HG03575 (cell line): ENCODE data around the gene BGN.

Experiments used
- ATAC-seq: cut with Tn5 transposase; IDR thresholded peaks from one replicate; pipeline ENCODE4 v1.9.1; 2021; ENCODE audit not compliant: unreplicated experiment, insufficient number of reproducible peaks, low FRiP score; ENCODE audit errors: extremely low read depth

The BGN gene

GRCh38 chrX:153458476-153458875, 36.3 kb upstream of the BGN start:
- ATAC-seq, result no peak

DNA sequence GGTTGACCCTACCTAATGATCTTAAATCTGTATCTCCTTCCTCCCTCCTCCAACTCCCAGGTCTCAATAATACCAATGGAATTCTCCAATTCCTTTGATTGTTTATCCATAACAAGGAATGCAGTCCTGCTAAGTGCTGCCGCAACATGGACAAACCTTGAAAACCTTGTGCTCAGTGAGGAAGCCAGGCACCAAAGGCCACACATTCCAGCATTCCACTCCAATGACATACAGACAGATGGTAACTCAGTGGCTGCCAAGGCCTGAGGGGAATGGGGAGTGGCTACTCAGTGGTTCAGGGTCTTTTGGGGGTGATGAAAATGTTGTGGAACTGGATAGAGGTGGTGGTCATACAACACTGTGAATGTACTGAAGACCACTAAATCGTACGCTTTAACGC, 34.8 kb upstream of the BGN start:
- ATAC-seq, result no peak

GRCh38 chrX:153460826-153461225, 34.0 kb upstream of the BGN start:
- ATAC-seq, result no peak

GRCh38 chrX:153462291-153462690, 32.5 kb upstream of the BGN start:
- ATAC-seq, result no peak

GRCh38 chrX:153463031-153463430, 31.7 kb upstream of the BGN start:
- no peak for ATAC-seq

DNA sequence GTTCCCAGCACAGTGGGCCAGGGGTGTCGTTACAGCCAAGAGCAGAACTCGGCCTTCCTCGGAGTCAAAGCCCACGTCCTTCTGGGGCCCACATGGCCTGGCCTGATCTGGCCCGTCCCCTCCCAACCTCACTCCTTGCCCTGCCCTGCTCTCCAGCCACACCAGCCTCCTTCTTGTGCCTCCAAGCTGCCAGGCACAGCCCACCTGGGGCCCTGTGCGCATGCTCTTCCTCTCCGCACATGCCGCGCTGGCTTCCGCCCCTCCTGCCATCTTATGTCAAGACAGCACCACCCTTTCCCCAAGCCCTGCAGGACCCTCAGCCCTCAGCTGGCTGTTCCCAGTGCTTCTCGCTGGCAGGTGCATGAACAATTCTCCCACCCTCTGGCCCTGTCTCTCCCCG, 31.2 kb upstream of the BGN start:
- ATAC-seq, result no peak

DNA sequence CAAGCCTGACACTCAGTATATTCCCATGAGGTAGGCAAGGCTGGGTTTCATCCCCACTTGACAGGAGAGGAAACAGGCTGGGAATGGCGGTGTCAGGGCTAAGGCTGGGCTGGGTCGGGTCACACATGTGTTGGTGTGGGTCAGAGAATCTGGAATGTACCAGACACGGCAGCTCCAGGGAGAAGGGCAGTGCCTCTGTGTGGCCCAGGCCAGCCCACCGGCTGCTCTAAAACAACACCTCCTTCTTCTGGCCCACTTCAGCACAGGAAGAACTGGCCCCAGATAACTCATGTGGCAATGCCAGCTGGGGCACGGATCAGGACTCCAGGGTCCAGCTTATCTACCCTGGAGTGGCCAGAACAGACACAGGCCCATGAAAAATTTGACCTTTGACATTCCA, 30.7 kb upstream of the BGN start:
- no peak for ATAC-seq

- no peak for ATAC-seq
Measured at GRCh38 chrX:153465691-153466380, 28.9 kb upstream of the BGN start.

- no peak for ATAC-seq
Measured at GRCh38 chrX:153468008-153468580, 26.7 kb upstream of the BGN start.

DNA sequence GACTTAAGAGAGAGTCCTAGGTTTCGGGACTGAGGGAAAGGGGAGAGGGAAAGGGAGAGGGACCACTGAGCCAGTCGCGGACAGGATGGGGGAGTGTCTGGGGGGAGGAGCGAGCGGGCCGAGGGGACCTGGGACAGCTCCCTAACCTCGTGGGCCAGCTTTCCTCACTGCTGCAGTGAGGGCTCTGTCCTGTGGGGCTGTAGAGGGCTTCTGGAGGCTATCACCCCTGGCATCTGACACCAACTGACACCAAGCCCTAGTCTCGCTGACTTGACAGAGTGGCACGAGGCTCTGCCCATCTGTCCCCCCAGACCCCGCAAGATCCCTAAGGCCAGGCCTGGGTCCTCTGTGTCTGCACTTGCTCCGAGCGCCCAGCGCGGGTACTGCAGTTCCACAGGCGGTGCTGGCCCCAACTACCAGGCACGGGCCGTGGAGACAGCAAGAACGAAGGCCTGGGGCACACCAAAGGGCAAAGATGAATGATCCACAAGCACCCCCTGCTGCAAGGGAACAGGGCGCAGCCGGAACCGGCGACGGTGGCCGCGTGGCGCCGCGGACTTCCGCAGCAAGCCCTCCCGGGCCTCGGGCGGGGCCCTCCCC, 24.9 kb upstream of the BGN start:
- ATAC-seq, result no peak

DNA sequence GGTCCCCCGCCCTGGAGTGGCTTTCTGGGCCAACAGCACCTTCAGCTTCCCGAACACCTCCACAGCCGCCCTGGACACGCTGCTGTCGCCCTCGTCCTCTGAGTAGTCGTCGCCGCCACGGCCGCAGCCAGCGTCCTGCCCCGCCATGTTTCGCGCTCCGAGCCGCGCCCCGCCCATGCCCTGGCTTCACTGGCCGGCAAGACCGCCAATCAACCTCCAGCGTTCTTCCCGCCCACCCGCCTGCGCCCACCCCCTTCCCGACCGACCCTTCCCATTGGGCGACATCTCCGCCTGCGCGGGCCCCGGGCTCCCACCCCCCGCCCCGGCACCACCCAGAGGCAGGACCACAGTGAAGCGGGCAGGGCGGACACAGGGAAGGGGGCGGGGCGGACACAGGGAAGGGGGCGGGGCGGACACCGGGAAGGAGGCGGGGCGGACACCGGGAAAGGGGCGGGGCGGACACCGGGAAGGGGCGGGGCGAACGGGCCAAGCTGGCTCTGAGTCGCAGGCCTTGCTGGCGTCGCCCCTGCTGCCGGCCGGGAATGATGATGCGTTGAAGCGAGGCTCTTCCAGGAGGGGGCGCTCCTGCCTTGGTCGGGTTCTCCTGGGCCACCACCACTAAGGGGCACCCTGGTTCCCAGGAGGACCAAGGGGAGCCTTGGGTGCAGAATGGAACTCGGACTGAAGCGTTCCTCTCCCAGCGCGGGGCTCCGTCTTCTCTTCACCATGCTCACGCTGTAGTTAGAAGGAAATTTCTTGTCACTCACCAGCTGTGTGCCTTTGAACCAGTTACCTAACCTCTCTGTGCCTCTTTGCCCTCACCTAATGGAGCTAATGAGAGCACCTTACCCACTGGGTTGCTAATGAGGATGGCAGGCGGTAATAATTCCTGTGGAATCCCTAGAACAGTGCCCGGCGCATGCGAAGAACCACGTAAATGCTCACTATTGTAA, 24.1 kb upstream of the BGN start, which contains the start of gene HAUS7:
TSS of gene HAUS7 (minus strand) at position 166 of the 953 bp plus-strand sequence. CDS start at position 147, 19 bp downstream.
- peak; percentile 58 for ATAC-seq

- no peak for ATAC-seq
Measured at GRCh38 chrX:153471663-153472280, 23.0 kb upstream of the BGN start.

DNA sequence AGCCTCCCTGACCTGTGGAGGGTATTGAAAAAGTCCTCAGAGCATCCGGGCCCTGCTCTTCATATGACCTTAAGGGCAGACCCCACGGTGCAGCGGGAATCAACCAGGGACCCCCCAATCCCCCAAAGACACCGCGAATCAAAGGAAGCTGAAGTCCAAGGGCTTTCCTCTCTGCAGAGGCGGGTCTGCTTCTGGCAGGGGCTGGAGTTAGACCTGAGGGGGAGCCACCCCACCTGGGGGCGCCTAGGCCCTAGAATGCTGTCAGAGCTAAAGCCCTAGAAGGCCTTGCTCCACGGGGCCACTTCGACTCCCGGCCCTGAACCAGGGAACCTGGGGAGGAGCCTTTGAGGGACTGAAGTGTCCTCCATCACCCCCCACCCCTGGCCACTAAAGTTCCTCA, 21.7 kb upstream of the BGN start:
- ATAC-seq, result no peak

- ATAC-seq, result no peak
Measured at GRCh38 chrX:153474266-153474665, 20.5 kb upstream of the BGN start.

DNA sequence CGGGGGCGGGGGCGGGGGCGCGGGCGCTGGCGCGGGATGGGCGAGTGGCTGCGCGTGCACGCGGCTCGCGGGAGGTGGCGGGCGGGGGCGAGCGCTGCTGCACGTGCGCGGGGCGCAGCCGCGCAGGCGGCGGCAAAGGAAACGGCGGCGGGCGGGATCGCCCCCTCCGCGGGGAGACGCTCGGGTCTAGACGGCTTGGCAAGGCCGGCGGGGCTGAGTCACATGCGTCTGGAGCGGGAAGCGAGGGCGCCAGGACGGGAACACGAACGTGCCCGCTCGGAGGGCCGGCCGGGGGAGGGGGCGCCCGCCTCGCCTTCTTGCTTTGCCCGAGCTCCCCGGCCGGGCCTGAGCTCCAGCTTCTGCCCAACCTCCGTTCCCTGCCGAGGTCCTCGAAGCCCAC, 20.1 kb upstream of the BGN start:
- no peak for ATAC-seq

DNA sequence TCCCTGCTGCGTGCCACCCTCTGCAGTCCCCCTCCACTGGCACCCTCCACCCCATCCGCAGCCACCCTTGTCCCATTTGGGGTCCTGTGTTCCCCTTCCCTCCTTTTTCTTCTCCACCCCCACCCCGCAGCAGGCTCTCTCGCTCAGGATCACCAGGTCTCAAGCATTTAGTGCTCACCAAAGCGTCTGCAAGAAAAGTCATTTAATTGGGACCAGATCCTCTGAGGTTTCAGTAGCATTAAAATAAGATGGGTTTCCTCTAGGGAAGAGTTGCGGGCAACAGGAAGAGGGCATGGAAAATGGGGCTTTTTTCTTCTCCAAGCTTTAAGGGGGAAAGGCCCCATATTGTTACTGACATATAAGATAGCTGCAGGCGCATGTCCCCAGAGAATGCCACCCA, 19.5 kb upstream of the BGN start:
- no peak for ATAC-seq

DNA sequence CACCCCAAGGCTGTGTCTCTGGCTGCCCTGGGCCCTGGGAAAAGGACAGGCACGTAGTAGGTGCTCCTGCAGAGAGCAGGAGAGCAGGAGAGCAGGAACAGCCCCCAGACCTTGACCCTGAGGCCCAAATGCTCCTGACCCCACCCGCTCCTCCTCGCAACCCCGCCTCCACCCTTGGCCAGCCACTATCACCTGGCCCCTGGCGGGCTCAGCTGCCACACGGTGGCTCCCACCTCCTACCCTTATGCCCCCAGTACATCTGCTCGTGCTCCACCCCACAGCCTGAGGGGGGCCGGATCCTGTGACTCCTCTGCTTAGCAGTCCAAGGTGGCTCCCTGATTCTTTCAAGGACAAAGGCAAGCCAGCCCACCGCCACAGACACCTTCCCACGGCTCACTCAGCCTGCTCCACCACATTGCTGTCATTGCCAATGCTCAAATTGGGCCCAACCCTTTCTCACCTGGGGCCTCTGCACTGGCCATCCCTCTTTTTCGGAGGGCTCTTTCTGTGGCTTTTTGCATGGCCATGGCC, 19.0 kb upstream of the BGN start:
- ATAC-seq, result no peak

- ATAC-seq, result no peak
Measured at GRCh38 chrX:153476666-153477363, 18.0 kb upstream of the BGN start.
